HepG2 (cell line): ENCODE results near the gene CRK. TPM values are rescaled to one million over a fixed set of nuclear protein-coding genes. Genes with fewer than 3 reads are reported as not detected.
A peak's percentile ranks its signal among the peaks of the same experiment; 100 is the strongest.

ENCODE experiments used
- ARID3A ChIP-seq: IDR thresholded peaks from 2 replicates; pipeline ENCODE4 v1.6.1; 2012; ENCODE audit warnings: low read depth, low read length, improper control_type of control experiment
- CTCF ChIP-seq: sonication (generic); formaldehyde crosslinking; IDR thresholded peaks from 2 replicates; pipeline ENCODE4 v1.5.0; 2020; ENCODE audit warnings: mild to moderate bottlenecking, missing genetic modification reagents, moderate library complexity
- EZH2 ChIP-seq: conservative IDR thresholded peaks from 2 replicates; pipeline ENCODE4 v1.6.1; 2012; ENCODE audit warnings: mild to moderate bottlenecking, low read depth, low read length, moderate library complexity
- GABPB1 ChIP-seq: IDR thresholded peaks from 2 replicates; pipeline ENCODE4 v1.6.1; 2016; ENCODE audit warnings: mild to moderate bottlenecking, missing genetic modification reagents, moderate library complexity, missing compliant biosample characterization
- HMG20A ChIP-seq: IDR thresholded peaks from 2 replicates; pipeline ENCODE4 v1.6.1; 2016; ENCODE audit warnings: borderline replicate concordance
- HOXD1 ChIP-seq: sonication (generic); formaldehyde crosslinking; IDR thresholded peaks from 2 replicates; pipeline ENCODE4 v1.5.0; 2020; ENCODE audit warnings: missing genetic modification reagents
- KDM3A ChIP-seq: IDR thresholded peaks from 2 replicates; pipeline ENCODE4 v1.6.1; 2018; ENCODE audit warnings: low read depth, missing compliant biosample characterization
- MBNL3 ChIP-seq: fragments of 250-450 bp; sonication (Bioruptor Pico); conservative IDR thresholded peaks from 2 replicates; pipeline ENCODE4 v1.8.0; 2022; ENCODE audit warnings: mild to moderate bottlenecking, inconsistent platforms
- NBN ChIP-seq: fragments of 450-650 bp; conservative IDR thresholded peaks from 2 replicates; pipeline ENCODE4 v1.6.1; 2017
- NFATC3 ChIP-seq: sonication (generic); formaldehyde crosslinking; IDR thresholded peaks from 2 replicates; pipeline ENCODE4 v1.5.1; 2020; ENCODE audit warnings: mild to moderate bottlenecking, missing genetic modification reagents
- NONO ChIP-seq, 2 experiments: fragments of 450-650 bp in 1 of 2; sonication (generic) in 1 of 2; formaldehyde crosslinking in 1 of 2; IDR thresholded peaks in 1 of 2; conservative IDR thresholded peaks in 1 of 2; 2 replicates each; pipeline versions ENCODE4 v1.6.1 to v1.8.0; 2017 to 2022; ENCODE audit warnings: mild to moderate bottlenecking in 1 of 2, missing genetic modification reagents in 1 of 2, moderate library complexity in 1 of 2
- PHB2 ChIP-seq: fragments of 450-650 bp; IDR thresholded peaks from 2 replicates; pipeline ENCODE4 v1.6.1; 2018; ENCODE audit not compliant: partially characterized antibody
- SMAD1 ChIP-seq: sonication (generic); formaldehyde crosslinking; IDR thresholded peaks from 2 replicates; pipeline ENCODE4 v1.4.0; 2020; ENCODE audit warnings: missing genetic modification reagents, low read depth, mild to moderate bottlenecking, borderline replicate concordance
- UBTF ChIP-seq: sonication (generic); formaldehyde crosslinking; IDR thresholded peaks from 2 replicates; pipeline ENCODE4 v1.4.0; 2020; ENCODE audit warnings: mild to moderate bottlenecking, missing genetic modification reagents
- ZBTB26 ChIP-seq: IDR thresholded peaks from 2 replicates; pipeline ENCODE4 v1.6.1; 2016; ENCODE audit warnings: missing compliant biosample characterization, missing genetic modification reagents, borderline replicate concordance
- ZNF138 ChIP-seq: sonication (generic); formaldehyde crosslinking; IDR thresholded peaks from 2 replicates; pipeline ENCODE4 v1.5.0; 2020; ENCODE audit warnings: mild to moderate bottlenecking, low read depth, missing genetic modification reagents
- ZNF225 ChIP-seq: sonication (generic); formaldehyde crosslinking; IDR thresholded peaks from 2 replicates; pipeline ENCODE4 v1.4.0; 2020; ENCODE audit warnings: mild to moderate bottlenecking, missing genetic modification reagents
- ZNF781 ChIP-seq: sonication (generic); formaldehyde crosslinking; IDR thresholded peaks from 2 replicates; pipeline ENCODE4 v1.5.1; 2020; ENCODE audit warnings: borderline replicate concordance, mild to moderate bottlenecking, missing genetic modification reagents; ENCODE audit errors: not compliant biosample characterization
- ZNF792 ChIP-seq: IDR thresholded peaks from 2 replicates; pipeline ENCODE4 v1.6.1; 2016
- ZNF839 ChIP-seq: sonication (generic); formaldehyde crosslinking; IDR thresholded peaks from 2 replicates; pipeline ENCODE4 v1.4.0; 2020; ENCODE audit warnings: missing genetic modification reagents, mild to moderate bottlenecking, borderline replicate concordance
- polyA plus RNA-seq, 8 experiments: library from polyadenylated mRNA; depleted of rRNA in 3 of 8; stranded (reverse) in 7 of 8; unstranded in 1 of 8; fragments of >200 nt; fragmentation: Illumina TruSeq in 4 of 8; extraction: Trizol in 4 of 8; gene quantifications; 2 replicates each; pipeline versions ENCODE4 v1.2.1 to v1.2.3, GENCODE V29; 2011 to 2016; ENCODE audit warnings: low read depth in 4 of 8, missing spikeins in 1 of 8, mixed read lengths in 1 of 8; ENCODE audit not compliant: insufficient read depth in 1 of 8
- total RNA-seq, 5 experiments: library from RNA; depleted of rRNA; stranded (reverse); fragments of >200 nt; fragmentation: Illumina TruSeq; extraction: Trizol; gene quantifications; 2 replicates each; pipeline ENCODE4 v1.2.3, GENCODE V29; 2016; ENCODE audit warnings: low read depth in 1 of 5

Gene CRK
- total and polyA plus RNA-seq, 2 of the 13 experiments (the other 11 are each of a cell fraction or from before 2014, with no cell fraction given) = 47.4 to 54.2 TPM

- TF ChIP-seq MBNL3 (CRISPR knock-in tag) (no peak), KDM3A (CRISPR knock-in tag) (0 out of 2 replicates have a peak, but pooled peaks have one; percentile 44), HOXD1 (CRISPR knock-in tag) (no peak), ZBTB26 (CRISPR knock-in tag) (no peak; the same call in 1 of the 2 replicates), NONO (IDR thresholded peaks at IDR 0.05) (no peak), NONO (CRISPR knock-in tag; conservative IDR thresholded peaks at IDR 0.05) (peak; percentile 42; the same call in 1 of the 2 replicates), PHB2 (no peak), ZNF792 (no peak), ZNF225 (CRISPR knock-in tag) (0 out of 2 replicates have a peak, but pooled peaks have one; percentile 32), ZNF781 (no peak), SMAD1 (CRISPR knock-in tag) (peak; percentile 43; the same call in 1 of the 2 replicates), UBTF (CRISPR knock-in tag) (peak; percentile 74), NBN (no peak), ARID3A (no peak), HMG20A (CRISPR knock-in tag) (no peak), ZNF839 (CRISPR knock-in tag) (no peak), EZH2 (no peak), CTCF (CRISPR knock-in tag) (no peak; the same call in 1 of the 2 replicates), NFATC3 (no peak), GABPB1 (peak; percentile 94), ZNF138 (CRISPR knock-in tag) (no peak; the same call in none of the 2 replicates)
Measured at GRCh38 chr17:1455797-1456599, at the start of gene CRK (continued).
